Measurements from ENCODE around the gene GPBP1L1. TPM values are rescaled to one million over a fixed set of nuclear protein-coding genes. Genes with fewer than 3 reads are reported as not detected.
"Not testable (repeated sequence)": the region's sequence is repeated elsewhere in the genome, so short reads cannot be mapped to it uniquely, and the experiment has no call there.

The GPBP1L1 gene
- total RNA-seq, 1 donor from 2014 or later, result 99.3 TPM

GRCh38 chr1:45619149-45619921 lies 67.0 kb downstream of the GPBP1L1 start:
- DNase-seq (ENCODE audit: low spot score), result no peak
- Mint-ChIP-seq H3K9me3 (no peaks in the 10 kb centered on the region), H3K27ac (peak overlapping the region; percentile 11), H3K4me3 (no peak overlapping the region), H3K27me3 (ENCODE audit: insufficient read depth) (no peaks in the 10 kb centered on the region), H3K36me3 (ENCODE audit: low read depth) (peaks cover 28% of the 10 kb centered on the region), H3K4me1 (ENCODE audit: low read depth) (no peaks in the 10 kb centered on the region)
- intact Hi-C loops (cut with micrococcal nuclease), result no loop called here

DNA sequence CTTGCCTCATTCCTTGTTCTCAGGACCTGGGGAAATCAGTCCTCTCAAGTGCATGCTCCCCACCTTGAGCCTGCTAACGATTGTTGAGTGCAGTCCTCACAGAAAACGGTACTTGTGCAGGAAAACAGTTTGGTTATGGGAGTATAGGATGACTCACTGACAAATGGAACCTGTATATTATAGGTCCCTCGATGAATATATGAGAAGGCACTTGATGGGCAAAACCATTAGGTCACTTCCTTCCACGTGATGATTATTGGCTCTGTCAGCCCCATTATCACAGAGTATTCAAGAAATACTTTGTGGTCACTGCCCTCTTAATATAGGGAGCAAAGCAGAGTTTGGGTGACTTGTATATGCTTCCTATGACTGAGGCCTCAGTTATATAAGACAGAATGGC lies 68.7 kb downstream of the GPBP1L1 start:
- DNase-seq (ENCODE audit: low spot score), result no peak
- intact Hi-C loops (cut with micrococcal nuclease), result no loop called here
- H3K4me3 Mint-ChIP-seq, result no peak overlapping the region
- H3K9me3 Mint-ChIP-seq, result no peaks in the 10 kb centered on the region
- no peaks in the 10 kb centered on the region for H3K27me3 Mint-ChIP-seq (ENCODE audit: insufficient read depth)
- no peak overlapping the region for H3K27ac Mint-ChIP-seq
- peaks cover 4% of the 10 kb centered on the region for H3K4me1 Mint-ChIP-seq (ENCODE audit: low read depth)
- peaks cover 41% of the 10 kb centered on the region for H3K36me3 Mint-ChIP-seq (ENCODE audit: low read depth)

GRCh38 chr1:45615885-45616284 lies 70.4 kb downstream of the GPBP1L1 start:
- DNase-seq (ENCODE audit: low spot score), result no peak
- peaks cover 47% of the 10 kb centered on the region for H3K36me3 Mint-ChIP-seq (ENCODE audit: low read depth)
- H3K4me1 Mint-ChIP-seq (ENCODE audit: low read depth), result peaks cover 4% of the 10 kb centered on the region
- no peak overlapping the region for H3K27ac Mint-ChIP-seq
- H3K4me3 Mint-ChIP-seq, result no peak overlapping the region
- intact Hi-C loops (cut with micrococcal nuclease), result no loop called here
- no peaks in the 10 kb centered on the region for H3K9me3 Mint-ChIP-seq
- no peaks in the 10 kb centered on the region for H3K27me3 Mint-ChIP-seq (ENCODE audit: insufficient read depth)

- H3K36me3 Mint-ChIP-seq (ENCODE audit: low read depth), result peaks cover 58% of the 10 kb centered on the region
- intact Hi-C loops (cut with micrococcal nuclease), result no loop called here
- no peaks in the 10 kb centered on the region for H3K9me3 Mint-ChIP-seq
- no peak overlapping the region for H3K4me3 Mint-ChIP-seq
- peaks cover 8% of the 10 kb centered on the region for H3K4me1 Mint-ChIP-seq (ENCODE audit: low read depth)
- no peak for DNase-seq (ENCODE audit: low spot score)
- no peaks in the 10 kb centered on the region for H3K27me3 Mint-ChIP-seq (ENCODE audit: insufficient read depth)
- no peak overlapping the region for H3K27ac Mint-ChIP-seq
Measured at GRCh38 chr1:45612941-45613579, 73.3 kb downstream of the GPBP1L1 start.

GRCh38 chr1:45610589-45611226 lies 75.6 kb downstream of the GPBP1L1 start:
- Mint-ChIP-seq H3K27me3 (ENCODE audit: insufficient read depth) (no peaks in the 10 kb centered on the region), H3K27ac (no peak overlapping the region), H3K4me1 (ENCODE audit: low read depth) (peaks cover 28% of the 10 kb centered on the region), H3K4me3 (no peak overlapping the region), H3K36me3 (ENCODE audit: low read depth) (peaks cover 68% of the 10 kb centered on the region), H3K9me3 (no peaks in the 10 kb centered on the region)
- intact Hi-C loops (cut with micrococcal nuclease), result no loop called here
- DNase-seq (ENCODE audit: low spot score), result no peak

DNA sequence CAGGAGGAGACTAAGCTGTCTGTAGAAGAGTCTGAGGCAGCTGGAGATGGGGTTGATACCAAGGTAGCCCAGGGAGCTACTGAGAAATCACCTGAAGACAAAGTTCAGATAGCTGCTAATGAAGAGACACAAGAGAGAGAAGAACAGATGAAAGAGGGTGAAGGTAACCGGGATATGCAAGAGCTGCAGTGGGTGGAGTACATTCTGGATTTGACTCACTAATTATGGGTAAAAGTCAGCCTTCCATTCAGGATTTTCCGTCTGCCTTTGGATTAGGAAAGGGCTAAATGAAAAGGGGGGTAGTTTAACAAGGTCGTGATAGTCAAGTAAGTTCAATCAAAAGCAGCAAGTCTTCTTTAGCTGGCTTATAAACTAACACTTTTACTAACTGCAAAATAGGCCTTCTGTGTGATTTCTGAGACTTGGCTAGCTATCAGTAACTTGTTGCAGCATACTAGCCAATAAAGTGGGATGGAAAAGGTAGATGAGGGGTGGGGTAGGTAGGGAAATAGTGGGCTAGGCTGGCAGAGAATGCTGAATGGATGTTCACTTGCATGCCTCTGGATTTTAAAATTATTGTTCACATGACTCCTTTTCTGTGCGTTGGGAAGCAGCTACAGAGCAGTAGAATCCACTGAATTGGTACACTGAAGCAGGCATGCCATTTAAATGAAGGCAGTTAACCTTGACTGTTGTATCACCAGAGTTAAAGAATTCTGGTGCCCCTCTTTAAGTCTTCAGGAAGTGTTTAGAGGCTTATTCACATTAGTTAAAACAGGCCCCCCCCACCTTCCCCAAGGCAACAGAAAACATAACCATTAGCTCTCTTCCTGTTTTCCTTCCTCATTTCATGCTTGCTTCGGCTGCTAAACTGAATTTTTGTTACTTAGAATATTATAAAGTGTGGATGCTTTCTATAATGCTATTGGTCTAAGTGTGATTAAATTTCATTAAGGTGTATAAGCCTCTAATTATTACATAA lies 77.9 kb downstream of the GPBP1L1 start:
- DNase-seq (ENCODE audit: low spot score), result no peak
- no peak overlapping the region for H3K4me3 Mint-ChIP-seq
- no peaks in the 10 kb centered on the region for H3K27me3 Mint-ChIP-seq (ENCODE audit: insufficient read depth)
- peaks cover 33% of the 10 kb centered on the region for H3K4me1 Mint-ChIP-seq (ENCODE audit: low read depth)
- H3K9me3 Mint-ChIP-seq, result no peaks in the 10 kb centered on the region
- H3K27ac Mint-ChIP-seq, result peak overlapping the region; percentile 5
- H3K36me3 Mint-ChIP-seq (ENCODE audit: low read depth), result peaks cover 59% of the 10 kb centered on the region
- intact Hi-C loops (cut with micrococcal nuclease), result no loop called here

GRCh38 chr1:45607404-45608074 lies 78.8 kb downstream of the GPBP1L1 start:
- Mint-ChIP-seq H3K4me1 (ENCODE audit: low read depth) (peaks cover 29% of the 10 kb centered on the region), H3K36me3 (ENCODE audit: low read depth) (peaks cover 54% of the 10 kb centered on the region), H3K27me3 (ENCODE audit: insufficient read depth) (no peaks in the 10 kb centered on the region), H3K27ac (peak overlapping the region; percentile 81), H3K4me3 (no peak overlapping the region), H3K9me3 (no peaks in the 10 kb centered on the region)
- DNase-seq (ENCODE audit: low spot score), result no peak
- intact Hi-C loops (cut with micrococcal nuclease), result no loop called here

GRCh38 chr1:45604239-45604638 lies 82.1 kb downstream of the GPBP1L1 start:
- H3K9me3 Mint-ChIP-seq, result no peaks in the 10 kb centered on the region
- peaks cover 47% of the 10 kb centered on the region for H3K36me3 Mint-ChIP-seq (ENCODE audit: low read depth)
- H3K4me3 Mint-ChIP-seq, result no peak overlapping the region
- H3K27me3 Mint-ChIP-seq (ENCODE audit: insufficient read depth), result no peaks in the 10 kb centered on the region
- intact Hi-C loops (cut with micrococcal nuclease), result no loop called here
- H3K4me1 Mint-ChIP-seq (ENCODE audit: low read depth), result peaks cover 50% of the 10 kb centered on the region
- H3K27ac Mint-ChIP-seq, result peak overlapping the region; percentile 1
- DNase-seq (ENCODE audit: low spot score), result no peak

GRCh38 chr1:45596765-45597164 lies 89.6 kb downstream of the GPBP1L1 start:
- Mint-ChIP-seq H3K4me1 (ENCODE audit: low read depth) (peaks cover 30% of the 10 kb centered on the region), H3K36me3 (ENCODE audit: low read depth) (peaks cover 29% of the 10 kb centered on the region)
- H3K4me3 Mint-ChIP-seq; H3K27me3 Mint-ChIP-seq (ENCODE audit: insufficient read depth); H3K27ac Mint-ChIP-seq; DNase-seq (ENCODE audit: low spot score); H3K9me3 Mint-ChIP-seq; intact Hi-C loops (cut with micrococcal nuclease): not testable (repeated sequence)

DNA sequence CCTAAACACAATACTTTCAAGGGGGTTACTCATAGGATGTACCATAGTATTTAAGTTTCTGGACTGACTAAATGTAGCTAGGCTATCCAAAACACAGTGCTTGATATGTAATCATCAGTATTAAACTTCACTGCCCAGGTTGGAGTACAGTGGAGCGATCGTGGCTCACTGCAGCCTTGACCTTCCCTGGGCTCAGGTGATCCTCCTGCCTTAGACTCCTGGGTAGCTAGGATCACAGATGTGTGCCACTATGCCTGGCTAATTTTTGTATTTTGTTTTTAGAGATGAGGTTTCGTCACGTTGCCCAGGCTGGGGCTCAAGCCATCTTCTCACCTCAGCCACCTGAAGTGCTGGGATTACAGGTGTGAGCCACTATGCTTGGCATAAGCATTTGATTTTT lies 91.9 kb downstream of the GPBP1L1 start:
- Mint-ChIP-seq H3K36me3 (ENCODE audit: low read depth) (peaks cover 24% of the 10 kb centered on the region), H3K4me3 (no peak overlapping the region), H3K27ac (peak overlapping the region; percentile 34), H3K27me3 (ENCODE audit: insufficient read depth) (no peaks in the 10 kb centered on the region), H3K9me3 (no peaks in the 10 kb centered on the region), H3K4me1 (ENCODE audit: low read depth) (peaks cover 10% of the 10 kb centered on the region)
- DNase-seq (ENCODE audit: low spot score), result no peak
- intact Hi-C loops (cut with micrococcal nuclease), result no loop called here

- Mint-ChIP-seq H3K4me3 (no peak overlapping the region), H3K4me1 (ENCODE audit: low read depth) (peaks cover 24% of the 10 kb centered on the region), H3K36me3 (ENCODE audit: low read depth) (peaks cover 8% of the 10 kb centered on the region), H3K27me3 (ENCODE audit: insufficient read depth) (no peaks in the 10 kb centered on the region), H3K27ac (no peak overlapping the region), H3K9me3 (no peaks in the 10 kb centered on the region)
- no peak for DNase-seq (ENCODE audit: low spot score)
- intact Hi-C loops (cut with micrococcal nuclease), result loop anchor here (5.0 to 10.0 kb wide), 3 partner anchors 252 to 855 kb away; partner anchors contain the start of genes BTBD19, DYNLT4, KIF2C and PLK3
Measured at GRCh38 chr1:45589861-45590260, 96.5 kb downstream of the GPBP1L1 start.

GRCh38 chr1:45586769-45587168 lies 99.6 kb downstream of the GPBP1L1 start:
- Mint-ChIP-seq H3K4me3 (peak overlapping the region; percentile 100), H3K27me3 (ENCODE audit: insufficient read depth) (no peaks in the 10 kb centered on the region), H3K9me3 (no peaks in the 10 kb centered on the region), H3K4me1 (ENCODE audit: low read depth) (peaks cover 29% of the 10 kb centered on the region), H3K36me3 (ENCODE audit: low read depth) (peaks cover 8% of the 10 kb centered on the region), H3K27ac (peak overlapping the region; percentile 82)
- intact Hi-C loops (cut with micrococcal nuclease), result loop anchor here (1.0 to 10.0 kb wide), 4 partner anchors 164 to 852 kb away; partner anchors contain the start of genes BTBD19, DYNLT4, IPP and KIF2C
- no peak for DNase-seq (ENCODE audit: low spot score)
